Activated gamma-delta T cell treated with anti-CD3 and anti-CD28 coated beads, Interleukin-2, amount 50 U/mL, for 16 hours (primary cell): ENCODE results near the gene GRID1.
"Not testable (repeated sequence)": the region's sequence is repeated elsewhere in the genome, so short reads cannot be mapped to it uniquely, and the experiment has no call there.

Source experiments
- DNase-seq: peaks from one replicate; pipeline ENCODE4 v3.0.0-alpha.2; 2020; ENCODE audit warnings: low read depth

The GRID1 gene

DNA sequence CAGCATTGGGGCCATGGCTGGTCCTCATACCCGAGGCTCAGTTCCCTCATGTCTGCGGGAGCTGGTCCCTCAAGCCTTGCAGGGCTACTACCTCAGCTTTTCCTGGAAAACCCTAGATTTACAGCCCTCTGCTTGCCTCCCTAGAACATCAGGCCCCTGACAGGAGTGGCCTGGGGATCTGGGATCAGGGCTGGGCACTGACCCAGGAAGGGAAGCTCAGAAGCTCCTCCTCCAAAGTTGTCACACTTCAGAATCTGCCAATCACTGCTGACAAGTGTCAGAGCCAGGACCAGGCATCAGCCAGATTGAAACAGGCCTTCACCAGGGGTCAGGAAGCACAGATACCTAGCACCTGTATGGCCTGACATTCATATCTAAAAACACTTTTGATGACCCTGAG is 115.2 kb downstream of the GRID1 start:
- no peak for DNase-seq

DNA sequence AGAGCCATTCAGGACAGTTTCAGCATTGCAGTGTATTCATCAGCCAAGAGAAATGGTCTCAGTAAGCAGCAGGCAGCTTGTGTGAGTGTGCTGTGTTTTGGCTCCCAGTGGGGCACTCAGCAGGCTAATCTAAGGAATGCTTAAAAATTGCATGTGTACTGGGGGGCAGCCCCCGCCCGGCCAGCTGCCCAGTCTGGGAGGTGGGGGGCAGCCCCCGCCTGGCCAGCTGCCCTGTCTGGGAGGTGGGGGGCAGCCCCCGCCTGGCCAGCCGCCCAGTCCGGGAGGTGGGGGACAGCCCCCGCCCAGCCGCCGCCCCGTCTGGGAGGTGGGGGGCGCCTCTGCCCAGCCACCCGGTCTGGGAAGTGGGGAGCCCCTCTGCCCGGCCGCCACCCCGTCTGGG is 116.2 kb downstream of the GRID1 start:
- no peak for DNase-seq

DNA sequence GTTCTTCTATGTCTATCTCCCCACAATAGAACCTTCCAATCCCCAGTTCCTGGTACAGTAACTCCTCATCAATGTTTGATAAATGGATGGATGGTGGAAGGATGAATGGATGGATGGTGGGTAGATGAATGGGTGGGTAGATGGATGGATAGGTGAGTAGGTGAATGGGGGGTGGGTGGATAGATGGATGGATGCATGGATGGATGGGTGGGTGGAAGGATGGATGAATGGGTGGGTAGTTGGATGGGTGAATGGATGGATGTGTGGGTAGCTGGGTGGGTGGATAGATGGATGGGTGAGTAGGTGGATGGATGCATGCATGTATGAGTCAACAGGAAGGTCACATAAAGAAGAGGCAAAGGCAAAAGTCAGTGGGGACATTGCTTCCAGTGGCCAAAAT is 116.8 kb downstream of the GRID1 start:
- no peak for DNase-seq

DNA sequence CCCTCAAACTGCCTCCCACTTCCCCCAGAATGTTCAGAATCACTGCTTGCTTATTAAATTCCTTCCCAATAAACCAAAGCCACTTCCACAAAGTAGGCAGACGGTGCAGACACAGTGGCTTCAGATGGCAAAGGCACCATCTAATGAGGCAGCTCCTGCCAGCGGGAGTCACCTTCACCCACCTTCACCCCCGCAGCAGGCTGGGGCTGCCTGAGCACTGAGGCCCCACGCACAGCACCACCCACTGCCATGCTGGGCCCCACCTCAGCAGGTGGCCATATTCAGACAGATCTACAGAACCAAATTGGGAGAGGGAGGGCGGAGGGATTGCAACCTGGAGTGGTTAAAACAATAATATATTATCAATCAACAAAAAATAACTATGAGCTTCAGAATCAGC is 118.5 kb downstream of the GRID1 start:
- no peak for DNase-seq

DNA sequence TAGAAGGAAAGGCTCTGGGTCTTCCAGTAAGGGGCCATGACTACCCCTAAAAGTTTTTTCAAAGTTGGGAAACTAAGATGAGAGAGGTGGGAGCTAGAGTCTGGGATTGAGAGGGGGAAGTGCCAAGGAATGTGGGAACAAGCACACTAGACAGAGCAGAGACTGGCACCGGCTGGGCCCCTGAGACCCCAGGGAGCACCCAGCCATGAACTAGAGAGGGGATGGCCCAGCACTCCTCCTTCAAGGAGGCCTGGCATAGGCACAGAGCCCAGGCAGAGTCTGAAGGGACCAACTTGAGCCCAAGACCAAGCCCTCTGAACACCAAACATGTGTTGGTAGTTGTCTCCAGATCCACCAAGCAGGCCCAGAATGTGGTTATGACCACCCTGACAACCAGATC is 119.0 kb downstream of the GRID1 start:
- no peak for DNase-seq

DNA sequence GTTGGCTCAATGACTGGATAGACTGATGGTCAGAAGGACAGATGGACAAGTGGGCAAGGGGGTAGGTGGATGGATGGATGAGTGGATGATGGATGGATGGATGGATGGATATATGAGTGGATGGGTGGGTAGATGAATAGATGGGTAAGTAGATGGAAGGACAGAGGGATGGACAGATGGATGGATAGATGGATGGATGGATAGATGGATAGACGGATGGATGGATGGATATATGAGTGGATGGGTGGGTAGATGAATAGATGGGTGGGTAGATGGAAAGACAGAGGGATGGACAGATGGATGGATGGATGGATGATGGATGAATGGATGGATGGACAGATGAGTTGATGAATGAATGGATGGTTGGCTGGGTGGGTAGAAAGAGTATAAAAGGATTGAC is 119.5 kb downstream of the GRID1 start:
- no peak for DNase-seq

DNA sequence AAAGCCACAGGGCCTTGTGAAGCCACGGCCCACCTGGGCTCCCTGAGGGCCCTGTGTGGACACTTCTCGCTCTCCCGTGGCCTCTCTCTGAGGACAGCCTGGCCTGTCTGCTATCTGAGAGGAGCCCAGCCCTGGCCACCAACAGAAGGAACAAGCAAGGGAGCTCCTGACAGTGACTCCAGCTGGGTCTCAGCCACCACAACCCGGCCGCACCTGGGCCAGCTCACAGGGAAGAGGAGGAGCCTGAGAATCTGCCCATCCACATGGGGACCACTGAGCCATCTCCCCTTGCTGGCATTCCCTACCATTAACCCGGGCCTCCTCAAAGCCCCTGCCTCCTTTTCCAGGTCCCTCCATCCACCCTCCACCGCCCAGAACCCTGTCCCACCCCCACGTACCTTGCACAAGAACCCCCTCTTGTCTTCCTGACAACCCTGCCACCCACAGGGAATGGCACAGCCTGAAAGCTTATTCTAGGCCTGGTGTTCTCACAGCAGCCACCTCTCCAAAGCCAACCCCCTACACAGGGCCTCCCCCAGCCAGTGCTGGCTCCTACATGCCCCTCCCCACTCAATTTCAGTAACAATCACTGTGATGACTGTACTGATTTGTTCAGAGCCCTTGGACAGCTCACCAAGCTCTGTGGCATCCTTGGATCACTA is 120.2 kb downstream of the GRID1 start:
- no peak for DNase-seq

DNA sequence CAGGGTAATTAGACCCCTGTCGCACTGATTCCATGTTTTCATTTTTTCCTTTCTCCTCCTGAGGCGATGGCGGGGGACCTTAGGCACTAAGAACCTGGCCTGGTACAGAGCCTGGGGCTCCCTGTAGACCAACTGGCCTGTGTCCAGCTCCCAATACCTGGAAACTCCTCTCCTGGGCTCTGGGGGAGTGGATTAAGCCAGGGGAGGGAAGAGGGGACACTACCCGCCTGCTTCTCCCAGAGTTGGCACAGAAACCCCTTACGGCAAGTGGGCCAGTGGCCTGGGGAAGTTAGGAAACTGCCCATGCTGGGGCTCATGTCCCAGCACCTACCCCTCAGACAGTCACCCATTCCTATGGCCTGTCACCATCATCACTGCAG is 121.6 kb downstream of the GRID1 start:
- no peak for DNase-seq

DNA sequence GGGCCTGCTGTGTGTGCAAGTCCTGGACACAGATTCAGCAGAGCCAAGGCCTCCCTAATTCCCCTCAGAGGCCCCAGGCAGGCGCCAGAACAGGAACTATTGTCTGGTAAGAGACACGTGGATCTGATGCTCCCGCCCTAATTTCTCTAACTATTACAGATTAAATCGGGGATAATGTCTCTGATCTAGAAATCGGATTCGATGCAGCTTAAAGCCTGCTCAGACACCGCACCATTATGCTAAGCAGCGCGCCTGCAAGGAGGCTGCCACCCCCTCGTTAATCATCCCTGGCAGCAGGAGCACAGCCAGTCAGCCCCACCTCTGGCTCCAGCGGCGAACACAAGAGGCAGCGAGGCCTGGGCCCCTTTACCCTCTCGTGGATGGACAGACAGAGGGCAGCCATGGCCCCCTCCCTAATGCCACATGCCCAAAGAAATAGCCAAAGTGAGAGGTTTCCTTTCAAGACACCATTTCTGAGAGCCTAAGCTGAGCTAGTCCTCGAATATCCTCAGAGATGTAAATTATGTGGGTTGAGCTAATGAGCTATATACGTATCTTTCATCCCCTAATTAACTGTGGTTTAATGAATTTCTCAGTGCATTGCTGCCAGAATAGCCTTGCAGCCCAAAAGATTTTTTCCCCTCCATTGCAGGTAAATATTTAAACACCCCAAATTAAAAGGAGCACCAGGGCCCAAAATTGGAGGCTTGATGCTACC is 122.1 kb downstream of the GRID1 start:
- no peak for DNase-seq

DNA sequence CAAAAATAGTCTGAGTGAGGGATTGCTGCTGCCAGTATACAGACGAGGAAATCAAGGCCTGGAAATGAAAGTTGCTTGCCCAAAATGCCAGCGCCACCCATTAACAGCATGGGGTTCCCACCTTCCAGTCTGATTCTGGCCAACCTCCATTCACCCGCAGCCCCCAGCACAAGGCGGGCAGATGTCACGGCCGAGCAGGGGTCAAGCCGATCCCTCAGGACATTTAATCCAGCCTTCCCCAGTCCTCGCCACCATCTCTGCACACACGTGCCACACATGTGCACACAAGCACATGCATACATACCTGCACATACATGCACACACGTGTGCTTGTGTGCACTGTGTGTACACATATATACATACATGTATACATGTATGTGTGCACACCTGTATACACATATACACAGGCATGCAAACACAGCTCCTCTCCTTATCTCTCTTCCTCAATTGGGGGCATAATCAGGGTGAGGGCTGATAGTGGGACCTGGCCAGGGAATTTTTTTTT is 122.9 kb downstream of the GRID1 start:
- no peak for DNase-seq

DNA sequence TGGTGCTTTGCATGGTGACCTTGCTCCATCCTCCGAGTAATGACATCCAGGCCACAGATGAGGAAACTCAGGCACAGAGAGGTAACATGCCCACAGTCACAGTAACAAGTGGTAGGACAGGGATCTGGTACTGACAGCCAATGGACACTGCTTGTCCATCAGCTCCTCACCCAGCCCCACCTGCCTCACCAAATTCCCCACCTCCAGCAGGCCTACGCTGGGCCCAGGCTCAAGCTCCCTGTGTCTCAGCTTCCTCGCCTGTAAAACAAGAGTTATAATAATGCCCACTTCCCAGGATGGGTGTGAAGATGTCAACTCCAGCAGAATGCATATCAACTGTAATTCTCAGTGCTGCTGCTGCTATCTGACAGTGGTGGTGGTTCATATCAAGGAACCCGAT is 123.8 kb downstream of the GRID1 start:
- DNase-seq: no peak

DNA sequence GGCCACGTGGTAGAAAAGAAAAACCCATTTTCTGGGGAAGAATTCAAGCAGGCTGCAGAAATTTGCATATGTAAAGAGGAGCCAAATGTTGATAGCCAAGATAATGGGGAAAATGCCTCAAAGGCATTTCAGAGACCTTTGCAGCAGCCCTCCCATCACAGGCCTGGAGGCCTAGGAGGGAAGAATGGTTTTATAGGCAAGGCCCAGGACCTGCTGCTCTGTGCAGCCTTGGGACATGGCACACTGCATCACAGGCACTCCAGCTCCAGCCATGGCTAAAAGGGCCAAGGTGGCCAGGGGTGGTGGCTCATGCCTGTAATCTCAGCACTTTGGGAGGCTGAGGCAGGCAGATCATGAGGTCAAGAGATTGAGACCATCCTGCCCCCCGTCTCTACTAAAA is 128.5 kb downstream of the GRID1 start:
- not testable (repeated sequence) for DNase-seq

DNA sequence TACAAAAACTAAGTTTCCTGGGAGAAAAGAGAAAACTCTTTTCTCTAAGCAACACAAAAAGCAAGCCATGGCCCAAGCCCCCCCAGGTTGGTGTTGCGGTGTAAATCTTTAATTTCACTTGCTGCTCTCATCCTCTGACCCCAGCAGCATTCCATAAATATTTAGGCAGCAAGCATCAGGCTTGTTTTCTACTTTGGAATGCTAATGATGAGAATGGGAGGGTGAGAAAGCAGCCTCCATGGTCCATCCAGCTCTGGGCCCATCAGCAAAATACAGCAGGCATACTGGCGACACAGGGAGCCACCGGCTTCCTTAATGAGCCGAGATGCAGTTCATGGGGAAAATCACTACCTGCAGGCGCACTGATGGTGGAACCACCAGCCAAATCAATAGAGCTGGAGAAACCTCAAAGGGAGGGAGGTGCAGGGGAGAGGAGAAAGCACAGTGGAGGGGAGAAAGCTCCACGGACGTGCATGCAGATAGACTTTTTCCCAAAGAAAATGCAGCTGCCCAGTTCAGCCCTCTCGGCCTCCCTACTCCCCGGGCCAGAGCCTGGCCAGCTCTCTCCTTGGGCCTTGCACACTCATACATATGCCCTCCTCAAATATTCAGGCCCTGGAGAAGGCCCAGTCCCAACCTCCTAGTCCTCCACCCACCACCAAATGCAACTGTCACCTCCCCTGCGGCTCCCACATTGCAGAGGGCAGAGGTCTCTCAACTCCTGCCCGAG is 131.9 kb downstream of the GRID1 start:
- no peak for DNase-seq

DNA sequence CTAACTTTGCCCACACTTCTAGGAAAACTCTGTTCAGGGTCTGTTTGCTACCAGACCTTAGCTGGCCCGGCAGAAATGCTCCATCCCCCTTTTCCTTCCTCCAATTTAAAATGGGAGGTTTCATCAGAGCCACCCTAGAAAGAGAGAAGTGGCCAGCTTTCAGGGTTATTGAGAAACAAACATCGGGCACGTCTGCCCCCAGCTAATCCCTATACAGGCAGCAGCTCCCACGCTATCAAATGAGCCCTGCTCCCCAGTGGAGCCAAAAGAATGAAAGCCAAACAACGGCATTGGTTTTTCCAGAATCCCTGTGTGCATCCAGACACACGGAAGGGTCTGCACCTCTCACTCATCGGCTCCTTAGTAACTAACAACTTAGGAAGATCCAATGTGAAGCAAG is 132.5 kb downstream of the GRID1 start:
- no peak for DNase-seq

DNA sequence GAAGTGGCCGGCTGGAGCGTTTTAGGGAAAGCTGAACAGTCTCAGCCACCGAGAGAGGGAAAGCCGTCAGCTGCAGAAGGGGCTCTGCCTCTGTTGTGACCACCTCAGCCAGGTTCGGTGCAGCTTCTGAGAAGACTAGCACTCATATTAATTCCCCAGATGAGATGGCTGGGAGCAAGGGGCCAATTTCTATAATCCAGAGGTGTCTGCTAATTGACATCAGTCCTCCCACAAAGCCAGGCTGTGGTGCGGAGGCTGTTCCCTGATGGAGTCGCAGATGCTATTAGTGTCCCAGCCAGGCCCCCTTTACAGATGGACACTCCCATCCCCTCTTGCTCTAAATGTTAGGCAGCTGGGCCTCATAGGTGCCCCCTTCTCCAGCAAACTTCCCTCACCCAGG is 133.5 kb downstream of the GRID1 start:
- DNase-seq: no peak

DNA sequence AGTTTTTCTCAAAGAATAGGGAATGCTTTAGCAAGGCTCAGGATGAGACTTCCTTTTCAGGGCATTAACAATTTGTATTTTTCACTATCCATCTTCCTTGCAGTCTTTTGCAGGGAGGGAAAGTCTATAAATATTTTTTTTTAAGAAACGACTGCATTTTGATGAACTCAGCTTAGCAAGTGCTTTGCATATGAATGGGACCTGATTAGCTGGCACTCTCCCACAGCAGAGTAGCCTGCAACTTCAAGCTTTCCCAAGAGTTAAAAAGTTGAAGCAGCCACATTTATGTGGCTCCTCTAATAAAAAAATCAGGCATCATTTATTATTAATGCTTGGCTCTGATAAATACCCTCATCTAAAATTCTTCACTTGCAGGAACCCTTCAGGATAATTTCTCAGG is 134.0 kb downstream of the GRID1 start:
- no peak for DNase-seq

DNA sequence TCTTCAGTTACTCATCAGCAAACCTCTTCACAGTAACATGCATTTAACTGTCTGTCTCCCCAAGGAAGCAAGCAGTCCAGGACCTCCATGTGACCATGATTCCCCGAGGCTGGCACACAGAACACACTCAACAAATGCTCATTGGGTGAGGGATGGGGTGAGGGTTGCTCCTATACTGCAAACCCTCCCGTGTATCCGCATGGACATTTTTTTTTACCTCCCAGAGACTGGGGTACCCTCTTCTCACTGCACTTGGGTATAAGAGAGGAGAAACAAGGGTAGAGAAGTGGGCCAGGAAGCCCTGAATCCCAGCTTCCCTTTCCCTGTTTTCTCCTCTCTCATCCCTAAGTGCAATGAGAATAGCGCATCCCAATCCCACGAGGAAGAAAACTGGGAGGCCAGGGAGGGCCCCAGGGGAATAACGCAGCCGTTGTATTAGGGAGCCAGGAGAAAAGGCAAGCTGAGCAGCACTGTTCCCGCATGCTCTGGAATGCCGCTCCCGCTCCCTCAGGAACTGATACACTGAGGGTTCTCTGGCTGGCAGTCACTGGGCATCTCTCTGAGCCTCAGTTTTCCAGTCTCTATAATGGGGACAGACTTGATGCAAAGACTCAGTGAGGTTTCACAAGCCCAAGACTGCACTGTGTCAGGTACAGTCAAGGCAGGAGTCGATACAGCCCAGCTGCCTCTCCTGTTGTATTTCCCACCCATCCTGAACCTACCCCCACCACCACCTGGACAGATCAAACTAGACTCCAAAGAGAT is 134.6 kb downstream of the GRID1 start:
- no peak for DNase-seq

DNA sequence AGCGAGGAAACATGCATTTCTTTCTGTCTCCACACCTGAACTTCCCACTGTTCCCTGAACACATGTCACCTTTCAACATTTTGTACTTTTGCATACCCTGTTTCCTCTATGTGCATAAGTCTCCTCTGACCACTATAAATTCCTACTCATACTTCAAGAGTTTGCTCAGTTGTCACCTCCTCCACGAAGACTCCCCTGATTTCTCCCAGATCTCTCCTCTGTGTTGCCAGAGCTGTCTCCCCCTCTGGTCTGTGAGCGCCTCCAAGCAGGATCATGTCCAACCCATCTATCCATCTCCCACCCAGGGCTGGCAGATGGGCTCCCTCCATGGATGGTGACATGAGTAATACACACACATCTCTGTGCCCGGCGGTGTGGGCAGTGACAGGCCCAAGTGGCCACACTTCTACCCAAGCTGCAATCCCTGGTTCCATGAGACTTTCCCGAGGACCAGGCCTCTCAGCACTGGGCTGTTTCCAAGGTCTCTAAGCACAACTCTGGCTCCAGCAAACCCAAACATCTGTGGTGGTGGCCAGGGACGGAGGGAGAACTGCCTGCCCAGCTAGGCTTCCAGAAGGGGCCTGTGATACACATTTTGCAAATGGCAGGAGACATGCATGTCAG is 135.9 kb downstream of the GRID1 start:
- no peak for DNase-seq

DNA sequence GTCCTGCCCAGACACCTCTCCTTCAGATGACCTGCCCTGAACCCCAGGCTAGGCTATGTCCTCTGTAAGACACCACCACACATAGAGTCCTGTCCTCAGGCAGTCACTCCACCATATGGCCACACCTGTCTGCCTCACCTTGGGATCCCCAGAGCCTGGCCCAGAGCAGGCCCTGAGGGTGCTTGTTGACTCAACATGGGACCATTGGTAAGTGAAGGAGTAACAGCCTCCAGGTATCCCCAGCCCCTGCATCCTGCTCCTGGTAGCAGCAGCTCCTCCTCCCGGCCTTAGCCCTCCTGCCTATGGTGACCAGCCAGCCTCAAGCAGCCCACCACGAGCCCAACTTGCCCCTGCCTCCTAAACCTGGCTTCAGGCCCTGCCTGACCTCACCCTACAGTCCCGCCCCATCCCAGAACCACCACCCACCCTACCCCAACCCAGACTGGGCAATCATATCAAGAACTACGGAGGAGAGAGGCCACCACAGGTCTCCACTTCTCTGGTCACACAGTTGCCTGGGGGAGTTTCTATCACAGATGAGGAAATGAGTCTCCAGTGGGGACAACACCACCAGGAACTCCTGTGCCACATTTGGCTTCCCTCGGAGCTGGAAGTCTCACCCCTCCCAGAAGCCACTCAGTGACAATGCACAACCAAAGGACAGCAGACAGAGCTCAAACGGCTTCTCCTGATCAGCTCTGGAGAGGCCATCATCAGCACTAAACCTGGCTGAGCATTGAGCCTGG is 136.6 kb downstream of the GRID1 start:
- DNase-seq: no peak

DNA sequence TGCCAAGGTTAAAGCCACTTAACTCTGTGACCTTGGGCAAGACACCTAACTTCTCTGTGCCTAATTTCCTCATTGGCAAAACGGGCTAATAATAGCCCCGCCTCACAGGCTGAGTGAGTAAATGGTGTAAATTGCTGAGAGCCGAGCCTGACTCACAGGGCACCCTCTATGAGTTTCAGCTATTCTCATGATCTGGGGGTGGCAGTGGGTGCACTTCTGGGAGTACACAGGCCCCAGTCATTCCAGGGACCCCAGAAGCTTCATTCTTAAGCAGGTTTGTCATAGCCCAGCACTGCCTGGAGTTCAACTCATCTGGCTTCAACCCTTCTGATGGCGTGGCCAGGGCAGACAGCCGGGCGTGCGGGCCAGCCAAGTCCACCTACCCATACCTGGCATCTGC is 137.2 kb downstream of the GRID1 start:
- no peak for DNase-seq
